WTC11 (cell line): ENCODE data around the gene BAZ2A. TPM values are rescaled to one million over a fixed set of nuclear protein-coding genes. Genes with fewer than 3 reads are reported as not detected.

Source experiments
- ATAC-seq: fragments of 200-7000 bp; cut with Tn5 transposase; 2 replicates; pipeline ENCODE4 v1.10.0; 2021; ENCODE audit warnings: mild to moderate bottlenecking, moderate library complexity
- CTCF ChIA-PET: fragments of 300-600 bp; sonication (Branson Sonifier 250); formaldehyde crosslinking; loops from one replicate; lab custom pipeline; 2021; ENCODE audit warnings: antibody characterized with exemption; lab: Charles Lee
- POLR2A ChIA-PET: fragments of 350-600 bp; sonication (Branson Sonifier 250); formaldehyde crosslinking; loops from one replicate; lab custom pipeline; 2021; ENCODE audit warnings: antibody characterized with exemption; lab: Charles Lee
- DNase-seq: peaks from one replicate; pipeline ENCODE4 v3.0.0; 2021; ENCODE audit warnings: low spot score
- H3K27ac Mint-ChIP-seq: 2 replicates; pipeline ENCODE4 v1.8.0; 2021; ENCODE audit warnings: mixed read lengths
- H3K27me3 Mint-ChIP-seq: 2 replicates; pipeline ENCODE4 v1.8.0; 2021; ENCODE audit warnings: low read depth, mild to moderate bottlenecking, moderate library complexity, mixed read lengths
- H3K36me3 Mint-ChIP-seq: 2 replicates; pipeline ENCODE4 v1.8.0; 2021; ENCODE audit warnings: mixed read lengths
- H3K4me1 Mint-ChIP-seq: 2 replicates; pipeline ENCODE4 v1.8.0; 2022; ENCODE audit warnings: mixed read lengths
- H3K4me3 Mint-ChIP-seq: 2 replicates; pipeline ENCODE4 v1.8.0; 2021; ENCODE audit warnings: mild to moderate bottlenecking, moderate library complexity, mixed read lengths
- H3K9me3 Mint-ChIP-seq: 2 replicates; pipeline ENCODE4 v1.8.0; 2021; ENCODE audit warnings: mixed read lengths
- AFF4 ChIP-seq: sonication (generic); formaldehyde crosslinking; IDR thresholded peaks from 2 replicates; pipeline ENCODE4 v1.8.1; 2023; ENCODE audit warnings: mild to moderate bottlenecking, missing genetic modification reagents, borderline replicate concordance
- AR ChIP-seq: fragments of 250-450 bp; sonication (Bioruptor Pico); IDR thresholded peaks from 2 replicates; pipeline ENCODE4 v1.9.0; 2021; ENCODE audit warnings: mild to moderate bottlenecking
- ATF2 ChIP-seq: sonication (generic); formaldehyde crosslinking; IDR thresholded peaks from 2 replicates; pipeline ENCODE4 v1.8.1; 2022; ENCODE audit warnings: low read depth, missing genetic modification reagents, borderline replicate concordance
- ERG ChIP-seq: fragments of 250-450 bp; sonication (Bioruptor Pico); IDR thresholded peaks from 2 replicates; pipeline ENCODE4 v1.8.0; 2021; ENCODE audit warnings: mild to moderate bottlenecking
- ESRRA ChIP-seq: sonication (generic); formaldehyde crosslinking; IDR thresholded peaks from 2 replicates; pipeline ENCODE4 v1.8.1; 2022; ENCODE audit warnings: mild to moderate bottlenecking, missing genetic modification reagents, borderline replicate concordance
- GRHL2 ChIP-seq: fragments of 250-450 bp; sonication (Bioruptor Pico); IDR thresholded peaks from 2 replicates; pipeline ENCODE4 v1.8.0; 2022; ENCODE audit warnings: mild to moderate bottlenecking, moderate library complexity; ENCODE audit not compliant: insufficient replicate concordance, severe bottlenecking
- IRF2 ChIP-seq: sonication (generic); formaldehyde crosslinking; IDR thresholded peaks from 2 replicates; pipeline ENCODE4 v1.8.0; 2022; ENCODE audit warnings: low read depth, missing genetic modification reagents, borderline replicate concordance
- JAZF1 ChIP-seq: fragments of 250-450 bp; sonication (Bioruptor Pico); IDR thresholded peaks from 2 replicates; pipeline ENCODE4 v1.9.0; 2021; ENCODE audit warnings: moderate library complexity, mild to moderate bottlenecking, inconsistent platforms
- MYBL2 ChIP-seq: sonication (generic); formaldehyde crosslinking; IDR thresholded peaks from 2 replicates; pipeline ENCODE4 v1.8.1; 2023; ENCODE audit warnings: mild to moderate bottlenecking, moderate library complexity, missing genetic modification reagents
- NFATC4 ChIP-seq: fragments of 250-450 bp; sonication (Bioruptor Pico); IDR thresholded peaks from 2 replicates; pipeline ENCODE4 v1.9.0; 2021; ENCODE audit warnings: mild to moderate bottlenecking
- NFYB ChIP-seq: sonication (generic); formaldehyde crosslinking; conservative IDR thresholded peaks from 2 replicates; pipeline ENCODE4 v1.8.0; 2022; ENCODE audit warnings: low read depth, missing genetic modification reagents
- TCF7 ChIP-seq: sonication (generic); formaldehyde crosslinking; IDR thresholded peaks from 2 replicates; pipeline ENCODE4 v1.8.0; 2022; ENCODE audit warnings: mild to moderate bottlenecking, low read depth, missing genetic modification reagents, moderate library complexity
- ZNF121 ChIP-seq: sonication (generic); formaldehyde crosslinking; IDR thresholded peaks from 2 replicates; pipeline ENCODE4 v1.8.0; 2023; ENCODE audit warnings: missing genetic modification reagents
- ZNF219 ChIP-seq: sonication (generic); formaldehyde crosslinking; IDR thresholded peaks from 2 replicates; pipeline ENCODE4 v1.8.0; 2023; ENCODE audit warnings: missing genetic modification reagents, mild to moderate bottlenecking, borderline replicate concordance
- ZNF232 ChIP-seq: sonication (generic); formaldehyde crosslinking; IDR thresholded peaks from 2 replicates; pipeline ENCODE4 v1.8.0; 2022; ENCODE audit warnings: mild to moderate bottlenecking, missing genetic modification reagents
- ZNF281 ChIP-seq: sonication (generic); formaldehyde crosslinking; IDR thresholded peaks from 2 replicates; pipeline ENCODE4 v1.8.0; 2023; ENCODE audit warnings: mild to moderate bottlenecking, missing genetic modification reagents
- ZNF423 ChIP-seq: fragments of 250-450 bp; sonication (Bioruptor Pico); IDR thresholded peaks from 2 replicates; pipeline ENCODE4 v2.1.2; 2022; ENCODE audit warnings: mild to moderate bottlenecking, moderate library complexity
- total RNA-seq: library from RNA; stranded (reverse); gene quantifications from 3 replicates; pipeline ENCODE4 v1.2.3, GENCODE V29; 2021

The BAZ2A gene
- total RNA-seq, 1 experiment from 2014 or later, result 114 TPM

GRCh38 chr12:56676851-56677580, 46.9 kb upstream of the BAZ2A start:
- Mint-ChIP-seq H3K9me3 (no peaks in the 10 kb centered on the region), H3K27me3 (no peaks in the 10 kb centered on the region), H3K4me1 (peaks cover 27% of the 10 kb centered on the region), H3K4me3 (no peak overlapping the region), H3K36me3 (peaks cover 35% of the 10 kb centered on the region)
- no peak for DNase-seq
- no peak for ATAC-seq
- ChIA-PET CTCF (interaction anchor here (1.8 kb wide), 1 partner anchor 40 kb away, joined by 12 read pairs; no protein-coding TSS in a partner anchor), POLR2A (interaction anchor here (0.6 to 1.2 kb wide), 4 partner anchors 40 to 430 kb away, joined by 3 to 5 read pairs (median 3); partner anchors contain the start of gene NACA)
- 0 out of 2 replicates have a peak, but pooled peaks have one; percentile 4 for TF ChIP-seq ZNF121
- no peak for TF ChIP-seq AFF4 (CRISPR knock-in tag)
- no peak for TF ChIP-seq AR (CRISPR knock-in tag)
- no peak for TF ChIP-seq JAZF1 (CRISPR knock-in tag)
- TF ChIP-seq, all 79 proteins: peak for 1
- no peak overlapping the region for H3K27ac Mint-ChIP-seq

- H3K9me3 Mint-ChIP-seq, result no peaks in the 10 kb centered on the region
- no peak overlapping the region for H3K4me3 Mint-ChIP-seq
- peaks cover 59% of the 10 kb centered on the region for H3K36me3 Mint-ChIP-seq
- ChIA-PET POLR2A (no interaction called here), CTCF (interaction anchor here (0.6 kb wide), 1 partner anchor 86 kb away, joined by 4 read pairs; no protein-coding TSS in a partner anchor)
- no peak for ATAC-seq
- H3K4me1 Mint-ChIP-seq, result peaks cover 5% of the 10 kb centered on the region; the same call in 1 of the 2 replicates
- no peaks in the 10 kb centered on the region for H3K27me3 Mint-ChIP-seq
- H3K27ac Mint-ChIP-seq, result peak overlapping the region; percentile 60; the same call in 1 of the 2 replicates
- no peak for DNase-seq
- TF ChIP-seq TCF7 (no peak), NFYB (CRISPR knock-in tag) (no peak), NFATC4 (CRISPR knock-in tag) (no peak), IRF2 (CRISPR knock-in tag) (no peak), ZNF281 (CRISPR knock-in tag) (no peak), ERG (CRISPR knock-in tag) (no peak), ZNF219 (no peak), ZNF232 (CRISPR knock-in tag) (no peak), ATF2 (CRISPR knock-in tag) (no peak), GRHL2 (CRISPR knock-in tag) (no peak), ESRRA (CRISPR knock-in tag) (no peak), ZNF423 (no peak), MYBL2 (CRISPR knock-in tag) (no peak), AFF4 (CRISPR knock-in tag) (no peak)
Observed at GRCh38 chr12:56671608-56672007, 41.5 kb upstream of the BAZ2A start.
